Right ventricle myocardium inferior (tissue), 1 donor: ENCODE results near the gene SLC38A9. TPM values are rescaled to one million over a fixed set of nuclear protein-coding genes. Genes with fewer than 3 reads are reported as not detected.

Experiments
- total RNA-seq: library from RNA; stranded (reverse); fragmentation: NEBNext Ultra II Directional; extraction: Animal tissue kit (Norgen Biotek cat#: 25700); gene quantifications from one replicate; pipeline ENCODE4 v1.2.1, GENCODE V29; 2021
- donor health status: DM: no; HTN: yes; CAD: no; lungs with severe emphysema.

Gene SLC38A9
- total RNA-seq, 1 donor from 2014 or later = 7.9 TPM

Other genes with a start within 250 kb of the SLC38A9 start
- gene PLPP1, start 177.4 kb downstream of the SLC38A9 start, total RNA-seq = 74.1 TPM
- gene DDX4, start 25.7 kb upstream of the SLC38A9 start, total RNA-seq = not detected
- gene IL31RA, start 139.0 kb upstream of the SLC38A9 start, total RNA-seq = not detected